HCT116 (cell line): Measurements from ENCODE around the gene WASL. TPM values are rescaled to one million over a fixed set of nuclear protein-coding genes. Genes with fewer than 3 reads are reported as not detected.

Experiments
- ATAC-seq: fragments of 200-7000 bp; cut with Tn5 transposase; 2 replicates; pipeline ENCODE4 v1.9.1; 2020; ENCODE audit warnings: mild to moderate bottlenecking, moderate library complexity
- Bru-seq: library from RNA; stranded (reverse); fragments of 400-500 nt; gene quantifications from one replicate; lab custom pipeline; 2021; lab: Mats Ljungman, UMichigan
- BruChase-seq, 2 experiments: library from RNA; stranded (reverse); fragments of 400-500 nt; gene quantifications; one replicate each; lab custom pipeline; 2021; lab: Mats Ljungman, UMichigan
- BruUV-seq: library from RNA; stranded (reverse); fragments of 400-500 nt; replicated peaks from 2 replicates; lab custom pipeline; 2021; lab: Mats Ljungman, UMichigan
- CTCF ChIA-PET: fragments of 300-600 bp; sonication (Branson Sonifier 250); formaldehyde crosslinking; loops from one replicate; lab custom pipeline; 2021; ENCODE audit warnings: antibody characterized with exemption; lab: Charles Lee
- POLR2A ChIA-PET: fragments of 300-600, 350-600 bp; sonication (Branson Sonifier 250); formaldehyde crosslinking; loops from one replicate; lab custom pipeline; 2021; ENCODE audit warnings: antibody characterized with exemption; lab: Charles Lee
- RAD21 ChIA-PET, 2 experiments: fragments of 300-600 bp; sonication (Branson Sonifier 250); formaldehyde crosslinking; loops; one replicate each; lab custom pipeline; 2023; ENCODE audit warnings: low total read pairs in 2 of 2; ENCODE audit not compliant: uncharacterized antibody in 2 of 2, unreplicated experiment in 2 of 2, low non-redundant PET in 1 of 2; lab: Charles Lee
- DNase-seq: peaks from one replicate; pipeline ENCODE4 v3.0.0-alpha.2; 2010; ENCODE audit warnings: low read depth, low spot score
- H2AFZ ChIP-seq: fragments of 200-600 bp; shearing (Covaris generic), sonication (generic); 2 replicates; pipeline ENCODE4 v1.6.1; 2017; ENCODE audit warnings: low read depth, mixed run types, mixed read lengths, antibody characterized with exemption, low read length; ENCODE audit not compliant: poor library complexity, severe bottlenecking
- H3K27ac ChIP-seq: 2 replicates; pipeline ENCODE4 v1.5.1; 2012; ENCODE audit warnings: low read depth, low read length
- H3K27me3 ChIP-seq: fragments of 200-600 bp; sonication (generic); 2 replicates; pipeline ENCODE4 v1.6.1; 2016; ENCODE audit warnings: mixed run types, low read length, mixed read lengths; ENCODE audit not compliant: insufficient read depth
- H3K36me3 ChIP-seq, 2 experiments: fragments of 200-500 bp in 1 of 2; fragments of 200-600 bp in 1 of 2; sonication (Bioruptor generic) in 1 of 2; sonication (generic) in 1 of 2; 2 replicates each; pipeline versions ENCODE4 v1.5.1 to v1.6.1; 2014 to 2016; ENCODE audit warnings: low read length in 2 of 2, inconsistent platforms in 1 of 2, mixed read lengths in 1 of 2, mixed run types in 1 of 2; ENCODE audit not compliant: insufficient read depth in 2 of 2, control insufficient read depth in 1 of 2
- H3K4me1 ChIP-seq, 2 experiments: fragments of 200-600 bp in 1 of 2; sonication (generic) in 1 of 2; 2 replicates each; pipeline versions ENCODE4 v1.5.1 to v1.6.1; 2012 to 2017; ENCODE audit warnings: low read length in 2 of 2, inconsistent platforms in 1 of 2, mild to moderate bottlenecking in 1 of 2, mixed read lengths in 1 of 2, mixed run types in 1 of 2, moderate library complexity in 1 of 2; ENCODE audit not compliant: insufficient read depth in 2 of 2, control insufficient read depth in 1 of 2
- H3K4me2 ChIP-seq: fragments of 200-600 bp; sonication (generic); 2 replicates; pipeline ENCODE4 v1.6.1; 2017; ENCODE audit warnings: mixed run types, low read length, mixed read lengths
- H3K4me3 ChIP-seq, 2 experiments: fragments of 200-600 bp in 1 of 2; sonication (generic) in 1 of 2; replicated peaks in 1 of 2; 2 replicates each; pipeline ENCODE4 v1.5.1; 2011 to 2016; ENCODE audit warnings: low read length in 2 of 2, control low read depth in 1 of 2, low read depth in 1 of 2, mild to moderate bottlenecking in 1 of 2, mixed read lengths in 1 of 2, mixed run types in 1 of 2
- H3K79me2 ChIP-seq: fragments of 200-600 bp; sonication (generic); 2 replicates; pipeline ENCODE4 v1.6.1; 2017; ENCODE audit warnings: mild to moderate bottlenecking, mixed run types, low read length, moderate library complexity, mixed read lengths; ENCODE audit not compliant: insufficient read depth
- H3K9ac ChIP-seq: fragments of 200-600 bp; sonication (generic); 2 replicates; pipeline ENCODE4 v1.6.1; 2016; ENCODE audit warnings: low read length, mixed read lengths
- H3K9me2 ChIP-seq: fragments of 200-600 bp; sonication (generic), shearing (Covaris generic); 2 replicates; pipeline ENCODE4 v1.6.1; 2017; ENCODE audit warnings: mixed run types, mild to moderate bottlenecking, moderate library complexity; ENCODE audit not compliant: insufficient read depth
- H3K9me3 ChIP-seq, 2 experiments: fragments of 200-500 bp in 1 of 2; fragments of 200-600 bp in 1 of 2; sonication (Bioruptor generic) in 1 of 2; sonication (generic) in 1 of 2; 2 replicates each; pipeline ENCODE4 v1.6.1; 2014 to 2017; ENCODE audit warnings: low read length in 2 of 2, mixed read lengths in 2 of 2, inconsistent platforms in 1 of 2, low read depth in 1 of 2, mild to moderate bottlenecking in 1 of 2, mixed run types in 1 of 2, moderate library complexity in 1 of 2; ENCODE audit not compliant: control insufficient read depth in 1 of 2, insufficient read depth in 1 of 2
- H4K20me1 ChIP-seq: fragments of 200-600 bp; sonication (generic), shearing (Covaris generic); 2 replicates; pipeline ENCODE4 v1.6.1; 2017; ENCODE audit warnings: mixed run types, mild to moderate bottlenecking, moderate library complexity; ENCODE audit not compliant: insufficient read depth
- ATF3 ChIP-seq: IDR thresholded peaks from 2 replicates; pipeline ENCODE4 v1.6.1; 2012
- CBX3 ChIP-seq: IDR thresholded peaks from 2 replicates; pipeline ENCODE4 v1.6.1; 2012; ENCODE audit warnings: low read depth
- CEBPB ChIP-seq: IDR thresholded peaks from 2 replicates; pipeline ENCODE4 v1.6.1; 2012; ENCODE audit warnings: low read depth
- CTCF ChIP-seq, 3 experiments: fragments of 200-600 bp in 1 of 3; sonication (generic) in 1 of 3; IDR thresholded peaks in 2 of 3; conservative IDR thresholded peaks in 1 of 3; 2 replicates each; pipeline ENCODE4 v1.5.1; 2012 to 2017; ENCODE audit warnings: low read depth in 2 of 3, low read length in 2 of 3, antibody characterized with exemption in 1 of 3, borderline replicate concordance in 1 of 3, control low read depth in 1 of 3, mild to moderate bottlenecking in 1 of 3, mixed read lengths in 1 of 3, mixed run types in 1 of 3, moderate library complexity in 1 of 3; ENCODE audit not compliant: insufficient read depth in 1 of 3
- EGR1 ChIP-seq: IDR thresholded peaks from 2 replicates; pipeline ENCODE4 v1.6.1; 2012; ENCODE audit warnings: low read depth
- ELF1 ChIP-seq: IDR thresholded peaks from 2 replicates; pipeline ENCODE4 v1.6.1; 2012; ENCODE audit warnings: low read depth, borderline replicate concordance
- EZH2 ChIP-seq: fragments of 200-600 bp; sonication (generic); IDR thresholded peaks from 2 replicates; pipeline ENCODE4 v1.6.1; 2017; ENCODE audit warnings: antibody characterized with exemption, mixed run types
- EZH2phosphoT487 ChIP-seq: fragments of 200-600 bp; IDR thresholded peaks from 2 replicates; pipeline ENCODE4 v1.6.1; 2018; ENCODE audit warnings: antibody characterized with exemption, borderline replicate concordance
- JUND ChIP-seq: IDR thresholded peaks from 2 replicates; pipeline ENCODE4 v1.6.1; 2012
- MAX ChIP-seq: IDR thresholded peaks from 2 replicates; pipeline ENCODE4 v1.6.1; 2012
- POLR2A ChIP-seq: IDR thresholded peaks from 2 replicates; pipeline ENCODE4 v1.7.0; 2011; ENCODE audit warnings: borderline replicate concordance; ENCODE audit not compliant: insufficient read depth, insufficient read length; ENCODE audit errors: extremely low read depth
- POLR2AphosphoS5 ChIP-seq: IDR thresholded peaks from 2 replicates; pipeline ENCODE4 v1.6.1; 2011; ENCODE audit warnings: mild to moderate bottlenecking, low read depth, low read length, moderate library complexity
- RAD21 ChIP-seq: IDR thresholded peaks from 2 replicates; pipeline ENCODE4 v1.6.1; 2012; ENCODE audit warnings: low read depth, mild to moderate bottlenecking
- SP1 ChIP-seq: IDR thresholded peaks from 2 replicates; pipeline ENCODE4 v1.6.1; 2012; ENCODE audit warnings: low read depth
- SRF ChIP-seq: IDR thresholded peaks from 2 replicates; pipeline ENCODE4 v1.6.1; 2012; ENCODE audit warnings: low read depth
- TCF7L2 ChIP-seq: IDR thresholded peaks from 2 replicates; pipeline ENCODE4 v1.7.0; 2011; ENCODE audit warnings: borderline replicate concordance, inconsistent platforms; ENCODE audit not compliant: insufficient read depth, insufficient read length; ENCODE audit errors: extremely low read depth
- YY1 ChIP-seq: IDR thresholded peaks from 2 replicates; pipeline ENCODE4 v1.6.1; 2011; ENCODE audit warnings: low read length, low read depth, moderate library complexity, mild to moderate bottlenecking; ENCODE audit not compliant: insufficient replicate concordance; ENCODE audit errors: extremely low read depth
- ZBTB33 ChIP-seq: IDR thresholded peaks from 2 replicates; pipeline ENCODE4 v1.6.1; 2011; ENCODE audit warnings: mild to moderate bottlenecking, low read length, moderate library complexity; ENCODE audit not compliant: insufficient replicate concordance; ENCODE audit errors: extremely low read depth
- ZFX ChIP-seq: fragments of 450-650 bp; IDR thresholded peaks from 2 replicates; pipeline ENCODE4 v1.6.1; 2017
- ZNF274 ChIP-seq: fragments of 200-500 bp; sonication (Bioruptor generic); IDR thresholded peaks from 2 replicates; pipeline ENCODE4 v1.6.1; 2014; ENCODE audit warnings: mild to moderate bottlenecking, low read depth, low read length, inconsistent platforms
- intact Hi-C: fragments of 100-400 bp; cut with micrococcal nuclease; formaldehyde crosslinking; loops from 2 replicates; pipeline ENCODE4 v1.10.0; 2022
- long read RNA-seq: library from polyadenylated mRNA; unstranded; transcript quantifications from one replicate; pipeline ENCODE4 v2.0.0, GENCODE V29; 2021; ENCODE audit not compliant: unreplicated experiment
- polyA plus RNA-seq: library from polyadenylated mRNA; unstranded; fragments of >200 nt; gene quantifications from 2 replicates; pipeline ENCODE4 v1.2.1, GENCODE V29; 2012; ENCODE audit warnings: missing spikeins
- total RNA-seq: library from RNA; stranded (reverse); gene quantifications from one replicate; pipeline ENCODE4 v1.2.1, GENCODE V29; 2021; ENCODE audit not compliant: unreplicated experiment

WASL gene
- 26.2 TPM for total RNA-seq
- 9.8 and 10.9 TPM in 2 replicates for polyA plus RNA-seq
- Bru-seq, nascent RNA, result percentile 91 among the genes with signal in this experiment
- BruChase-seq, experiment 1, labeled RNA remaining after a 6-hour chase, result percentile 86 among the genes with signal in this experiment
- BruChase-seq, experiment 2, labeled RNA remaining after a 2-hour chase, result percentile 85 among the genes with signal in this experiment
- long read RNA-seq, full-length matches to known transcripts, result 12 of 59 reads
- long read RNA-seq, partial matches to known transcripts, result 38 of 59 reads
- long read RNA-seq, other reads (novel, unspliced or antisense), result 9 of 59 reads

- peaks cover 14 to 25% of the 10 kb centered on the region in 2 experiments; a peak in 3 of 4 replicates for H3K4me1 ChIP-seq
- TF ChIP-seq RAD21, result no peak
- peak; percentile 95 for TF ChIP-seq YY1
- TF ChIP-seq SP1, result peak; percentile 72
- peak; percentile 73 for TF ChIP-seq EGR1
- no peak for TF ChIP-seq TCF7L2
- TF ChIP-seq ELF1, result no peak; the same call in 1 of the 2 replicates
- TF ChIP-seq SRF, result no peak; the same call in 1 of the 2 replicates
- peak; percentile 58 for TF ChIP-seq ZBTB33
- peak; percentile 76 for TF ChIP-seq POLR2A
- TF ChIP-seq CEBPB, result no peak
- TF ChIP-seq JUND, result peak; percentile 41; the same call in 1 of the 2 replicates
- TF ChIP-seq ZNF274, result no peak
- peak; percentile 89 for TF ChIP-seq POLR2AphosphoS5
- TF ChIP-seq CBX3, result peak; percentile 80
- no peak for TF ChIP-seq EZH2phosphoT487
- no peak for TF ChIP-seq CTCF (IDR thresholded peaks at IDR 0.05 in 2 of 3, conservative IDR thresholded peaks at IDR 0.05 in 1 of 3; ENCODE audit: borderline replicate concordance in 1 of 3, insufficient read depth in 1 of 3, low read depth in 2 of 3, low read length in 2 of 3)
- no peak for TF ChIP-seq ATF3
- peak; percentile 80; the same call in 1 of the 2 replicates for TF ChIP-seq MAX
- no peak for TF ChIP-seq EZH2
- peak; percentile 69 for TF ChIP-seq ZFX
Observed at GRCh38 chr7:123748734-123749536, at the start of gene WASL. WASL (minus strand) TSS chr7:123749003; CDS start chr7:123748734, 269 bp downstream.

More at GRCh38 chr7:123748734-123749536, at the start of gene WASL:
- ChIA-PET POLR2A (interaction anchor here (0.8 to 1.8 kb wide), 11 partner anchors 9 to 123 kb away, joined by 3 to 10 read pairs (median 4); no protein-coding TSS in a partner anchor), RAD21 (interaction anchor here in 1 of 2 experiments (1.4 kb wide), 1 partner anchor 20 kb away, joined by 5 read pairs; no protein-coding TSS in a partner anchor), CTCF (interaction anchor here (1.1 to 1.6 kb wide), 3 partner anchors 9 to 123 kb away, joined by 3 to 5 read pairs (median 4); no protein-coding TSS in a partner anchor)
- Histone ChIP-seq H3K9me3 (no peaks in the 10 kb centered on the region), H3K36me3 (no peaks in the 10 kb centered on the region), H2AFZ (peak within 1 kb of the TSS; percentile 70), H3K4me3 (peak within 1 kb of the TSS; percentile 65 to 80), H3K79me2 (peaks cover 55% of the 10 kb centered on the region), H3K4me2 (peak within 1 kb of the TSS; percentile 92), H3K9ac (peak within 1 kb of the TSS; percentile 84), H4K20me1 (no peaks in the 10 kb centered on the region; the same call in 1 of the 2 replicates), H3K27ac (peak within 1 kb of the TSS; percentile 95), H3K27me3 (no peaks in the 10 kb centered on the region), H3K9me2 (no peaks in the 10 kb centered on the region)
- intact Hi-C loops, result no loop called here
- DNase-seq (peak; percentile 81), ATAC-seq (peak; percentile 80)
- BruUV-seq, result no TSS peak
